Transverse colon (tissue), 1 donor: ENCODE measurements around the gene GABRD.

ENCODE experiments used
- EP300 ChIP-seq: sonication (generic); formaldehyde crosslinking; IDR thresholded peaks from one replicate; pipeline ENCODE4 v1.6.1; 2017; ENCODE audit warnings: antibody characterized with exemption, low read depth
- POLR2A ChIP-seq: fragments of 450-650 bp; IDR thresholded peaks from one replicate; pipeline ENCODE4 v1.6.1; 2016; ENCODE audit warnings: antibody characterized with exemption, mild to moderate bottlenecking, moderate library complexity

GRCh38 chr1:1980467-1981141 lies 38.5 kb upstream of the GABRD start:
- no peak for TF ChIP-seq EP300
- TF ChIP-seq POLR2A, result no peak
